Activated CD8-positive, alpha-beta memory T cell treated with anti-CD3 and anti-CD28 coated beads, Interleukin-2, amount 50 U/mL, for 24 hours (primary cell): ENCODE results near the gene METTL22.

Experiments used
- DNase-seq: peaks from one replicate; pipeline ENCODE4 v3.0.0-alpha.2; 2020; ENCODE audit errors: extremely low read depth

METTL22 gene

GRCh38 chr16:8665529-8665928, 44.0 kb downstream of the METTL22 start:
- DNase-seq: no peak

- no peak for DNase-seq
Measured at GRCh38 chr16:8667492-8667891, 46.0 kb downstream of the METTL22 start.

GRCh38 chr16:8668113-8668512, 46.6 kb downstream of the METTL22 start:
- no peak for DNase-seq

GRCh38 chr16:8669481-8669880, 48.0 kb downstream of the METTL22 start:
- DNase-seq: no peak

GRCh38 chr16:8670014-8670560, 48.6 kb downstream of the METTL22 start:
- DNase-seq: no peak

- DNase-seq: no peak
Measured at GRCh38 chr16:8673611-8674412, 52.3 kb downstream of the METTL22 start.

GRCh38 chr16:8674413-8675022, 53.0 kb downstream of the METTL22 start, which contains the start of gene ABAT:
Gene ABAT, plus strand, starts transcription at chr16:8674617. Its CDS starts 61,123 bp downstream, at chr16:8735740.
- DNase-seq: peak; percentile 69

GRCh38 chr16:8675183-8676159, 54.0 kb downstream of the METTL22 start:
- peak; percentile 18 for DNase-seq

- DNase-seq: no peak
Measured at GRCh38 chr16:8676160-8676547, 54.7 kb downstream of the METTL22 start.

- no peak for DNase-seq
Measured at GRCh38 chr16:8676737-8677375, 55.4 kb downstream of the METTL22 start.

GRCh38 chr16:8677481-8677880, 56.0 kb downstream of the METTL22 start:
- no peak for DNase-seq

- no peak for DNase-seq
Measured at GRCh38 chr16:8678068-8678927, 56.8 kb downstream of the METTL22 start.

- DNase-seq: no peak
Measured at GRCh38 chr16:8679151-8679550, 57.7 kb downstream of the METTL22 start.

GRCh38 chr16:8682551-8683259, 61.2 kb downstream of the METTL22 start:
- no peak for DNase-seq

GRCh38 chr16:8683640-8684039, 62.1 kb downstream of the METTL22 start:
- no peak for DNase-seq

GRCh38 chr16:8685617-8686016, 64.1 kb downstream of the METTL22 start:
- DNase-seq: no peak

GRCh38 chr16:8686031-8686621, 64.6 kb downstream of the METTL22 start:
- no peak for DNase-seq

- no peak for DNase-seq
Measured at GRCh38 chr16:8686879-8687278, 65.4 kb downstream of the METTL22 start.

- no peak for DNase-seq
Measured at GRCh38 chr16:8689686-8690085, 68.2 kb downstream of the METTL22 start.
